22Rv1 (cell line): Measurements from ENCODE around the gene RRP12.
A peak's percentile ranks its signal among the peaks of the same experiment; 100 is the strongest.

Experiments used
- H3K27ac ChIP-seq: fragments of 450-650 bp; 2 replicates; pipeline ENCODE4 v1.5.1; 2017
- ZFX ChIP-seq: fragments of 450-650 bp; IDR thresholded peaks from 2 replicates; pipeline ENCODE4 v1.6.1; 2017; ENCODE audit warnings: antibody characterized with exemption, borderline replicate concordance
- TF ChIP-seq, protein P1 (sequence below): fragments of 450-650 bp; IDR thresholded peaks from 2 replicates; pipeline ENCODE4 v1.5.1; 2017; ENCODE audit warnings: mild to moderate bottlenecking

Gene RRP12

DNA sequence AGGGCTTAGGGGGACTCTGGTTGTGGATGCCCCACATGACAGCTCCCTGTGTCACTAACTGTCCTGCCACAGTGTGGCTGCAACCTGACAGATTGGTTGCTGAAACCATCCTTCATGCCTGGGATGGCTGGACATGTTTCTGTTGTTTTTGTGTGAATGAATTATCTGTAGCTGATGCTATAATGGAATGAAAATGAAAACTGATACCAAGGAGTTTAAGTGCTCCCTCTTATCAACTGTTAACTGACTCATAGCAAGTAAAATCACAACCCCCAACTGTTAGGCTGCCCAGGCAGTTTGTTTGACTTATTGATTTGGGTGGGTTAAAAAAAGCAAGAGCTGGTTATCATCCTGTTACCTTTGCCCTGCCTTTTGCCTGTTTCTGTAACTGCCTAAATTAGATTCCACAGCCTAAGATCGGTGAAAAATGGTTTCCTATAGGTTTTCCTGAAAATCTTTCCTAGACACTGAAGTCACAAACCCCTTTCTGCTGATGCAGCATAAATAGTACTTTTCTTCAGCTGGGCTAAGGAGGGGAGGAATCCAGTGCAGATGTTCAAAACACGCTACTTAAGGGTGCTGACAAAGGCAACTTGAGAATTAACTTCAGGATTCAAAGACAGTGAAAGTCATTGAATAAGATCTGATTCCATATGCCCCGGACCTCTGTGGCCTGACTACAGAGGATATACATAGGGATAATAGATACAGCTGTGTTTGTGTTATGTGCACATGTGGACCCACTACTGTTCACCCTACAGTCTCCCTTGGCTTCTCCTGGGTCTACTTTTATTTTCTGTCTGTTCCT, 72.3 kb downstream of the RRP12 start:
- TF ChIP-seq ZFX: no peak
- TF ChIP-seq, protein P1, sequence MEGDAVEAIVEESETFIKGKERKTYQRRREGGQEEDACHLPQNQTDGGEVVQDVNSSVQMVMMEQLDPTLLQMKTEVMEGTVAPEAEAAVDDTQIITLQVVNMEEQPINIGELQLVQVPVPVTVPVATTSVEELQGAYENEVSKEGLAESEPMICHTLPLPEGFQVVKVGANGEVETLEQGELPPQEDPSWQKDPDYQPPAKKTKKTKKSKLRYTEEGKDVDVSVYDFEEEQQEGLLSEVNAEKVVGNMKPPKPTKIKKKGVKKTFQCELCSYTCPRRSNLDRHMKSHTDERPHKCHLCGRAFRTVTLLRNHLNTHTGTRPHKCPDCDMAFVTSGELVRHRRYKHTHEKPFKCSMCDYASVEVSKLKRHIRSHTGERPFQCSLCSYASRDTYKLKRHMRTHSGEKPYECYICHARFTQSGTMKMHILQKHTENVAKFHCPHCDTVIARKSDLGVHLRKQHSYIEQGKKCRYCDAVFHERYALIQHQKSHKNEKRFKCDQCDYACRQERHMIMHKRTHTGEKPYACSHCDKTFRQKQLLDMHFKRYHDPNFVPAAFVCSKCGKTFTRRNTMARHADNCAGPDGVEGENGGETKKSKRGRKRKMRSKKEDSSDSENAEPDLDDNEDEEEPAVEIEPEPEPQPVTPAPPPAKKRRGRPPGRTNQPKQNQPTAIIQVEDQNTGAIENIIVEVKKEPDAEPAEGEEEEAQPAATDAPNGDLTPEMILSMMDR: no peak
- peak overlapping the region; percentile 81 for H3K27ac ChIP-seq

DNA sequence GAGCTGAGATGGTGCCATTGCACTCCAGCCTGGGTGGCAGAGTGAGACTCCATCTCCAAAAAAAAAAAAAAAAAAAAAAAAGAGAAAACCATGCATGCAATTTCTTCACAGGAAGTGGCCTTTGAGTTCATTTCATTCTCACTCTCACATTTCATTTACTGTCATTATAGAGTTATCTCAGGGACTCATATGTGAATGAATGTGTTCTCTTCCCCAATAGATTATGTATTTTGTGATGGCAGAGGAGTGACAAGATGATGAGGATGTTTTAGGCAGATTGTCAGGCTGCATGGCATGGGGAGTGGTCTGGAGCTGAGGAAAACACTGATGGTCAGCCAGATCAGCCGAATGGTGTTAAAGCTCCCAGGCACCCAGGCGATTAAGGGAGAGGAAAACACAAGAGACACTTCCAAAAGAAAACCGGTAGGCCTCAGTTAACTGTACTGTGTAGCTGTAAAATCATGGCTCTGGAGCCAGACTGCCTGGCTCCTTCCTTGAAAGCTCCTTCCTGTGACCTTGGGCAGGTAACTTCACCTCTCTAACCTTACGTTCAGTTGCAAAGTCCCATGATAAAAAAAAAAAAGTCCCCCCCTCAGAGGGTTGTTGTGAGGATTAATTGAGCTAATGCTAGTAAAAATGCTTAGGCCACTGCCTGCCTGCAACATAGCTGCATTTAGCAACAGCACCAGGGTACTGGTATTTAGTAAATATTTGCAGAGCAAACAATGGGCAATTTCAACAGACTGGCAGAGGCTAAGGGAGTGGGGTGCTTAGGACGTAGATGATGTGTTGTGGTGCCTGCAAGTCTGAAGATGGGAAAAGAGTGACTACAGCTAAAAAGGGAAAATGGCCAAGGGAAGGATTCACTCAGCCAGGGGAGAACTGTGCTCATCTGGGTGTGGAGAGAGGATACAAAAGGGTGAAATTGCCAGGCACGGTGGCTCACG, 73.5 kb downstream of the RRP12 start:
- TF ChIP-seq, protein P1: no peak
- no peak for TF ChIP-seq ZFX
- peak overlapping the region; percentile 81 for H3K27ac ChIP-seq

DNA sequence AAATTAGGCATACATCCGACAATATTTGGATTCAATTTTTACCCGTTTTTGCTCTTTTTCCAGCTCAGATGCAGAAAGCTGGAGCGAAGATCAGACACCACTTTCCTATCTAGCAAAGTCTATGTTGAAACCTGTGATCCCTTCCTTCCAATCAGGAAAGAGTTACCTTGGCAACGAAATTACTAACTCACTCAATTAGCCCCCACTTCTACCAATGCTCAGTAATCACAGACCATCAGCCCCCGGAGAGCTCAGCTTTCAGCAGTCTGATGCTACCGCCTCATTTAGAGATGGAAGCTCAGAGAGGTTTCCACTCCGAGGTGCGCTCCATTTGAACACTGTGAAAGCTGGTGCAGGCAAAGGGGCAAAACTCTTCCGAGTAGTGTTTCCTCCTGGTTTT, 75.4 kb downstream of the RRP12 start:
- TF ChIP-seq ZFX: no peak
- TF ChIP-seq, protein P1: no peak
- no peak overlapping the region for H3K27ac ChIP-seq

DNA sequence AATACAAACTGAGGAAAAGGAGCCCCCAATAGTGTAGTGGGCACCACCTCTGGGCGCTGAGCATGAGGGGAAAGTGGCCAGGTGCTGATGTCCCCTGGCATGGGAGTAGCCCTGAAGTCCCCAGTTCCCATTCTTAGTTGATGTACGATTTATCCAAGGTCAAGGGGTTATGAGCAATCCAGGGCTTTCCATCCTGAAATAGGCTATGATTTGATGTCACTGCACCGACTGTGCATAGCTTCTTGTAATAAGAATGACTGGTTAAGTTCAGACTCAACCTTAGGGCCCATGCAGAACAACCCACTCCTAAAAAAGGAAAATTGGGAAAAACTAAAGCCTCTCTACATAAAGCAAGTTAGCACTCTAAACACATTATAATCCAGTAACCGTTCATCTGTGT, 77.6 kb downstream of the RRP12 start:
- H3K27ac ChIP-seq: no peak overlapping the region
- TF ChIP-seq ZFX: no peak
- TF ChIP-seq, protein P1: no peak

DNA sequence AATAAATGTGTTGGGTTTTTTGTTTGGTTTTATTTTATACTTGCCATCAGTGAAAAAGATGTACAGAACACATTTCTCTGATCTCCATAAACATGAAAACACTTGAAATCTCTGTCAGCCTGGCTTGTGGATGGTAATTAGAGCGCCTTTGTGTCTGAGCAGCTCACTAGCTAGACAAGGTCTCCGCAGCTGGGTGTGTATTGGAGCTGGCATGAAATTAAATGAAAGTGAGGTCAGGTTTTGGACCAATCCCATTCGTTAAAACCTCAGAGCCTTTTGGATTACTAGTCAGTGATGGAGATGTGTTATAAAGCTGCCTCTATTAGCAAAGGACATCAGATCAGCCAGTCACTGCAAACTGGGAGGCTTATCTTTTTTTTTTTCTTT, 79.3 kb downstream of the RRP12 start:
- TF ChIP-seq, protein P1: no peak
- no peak for TF ChIP-seq ZFX
- H3K27ac ChIP-seq: no peak overlapping the region

DNA sequence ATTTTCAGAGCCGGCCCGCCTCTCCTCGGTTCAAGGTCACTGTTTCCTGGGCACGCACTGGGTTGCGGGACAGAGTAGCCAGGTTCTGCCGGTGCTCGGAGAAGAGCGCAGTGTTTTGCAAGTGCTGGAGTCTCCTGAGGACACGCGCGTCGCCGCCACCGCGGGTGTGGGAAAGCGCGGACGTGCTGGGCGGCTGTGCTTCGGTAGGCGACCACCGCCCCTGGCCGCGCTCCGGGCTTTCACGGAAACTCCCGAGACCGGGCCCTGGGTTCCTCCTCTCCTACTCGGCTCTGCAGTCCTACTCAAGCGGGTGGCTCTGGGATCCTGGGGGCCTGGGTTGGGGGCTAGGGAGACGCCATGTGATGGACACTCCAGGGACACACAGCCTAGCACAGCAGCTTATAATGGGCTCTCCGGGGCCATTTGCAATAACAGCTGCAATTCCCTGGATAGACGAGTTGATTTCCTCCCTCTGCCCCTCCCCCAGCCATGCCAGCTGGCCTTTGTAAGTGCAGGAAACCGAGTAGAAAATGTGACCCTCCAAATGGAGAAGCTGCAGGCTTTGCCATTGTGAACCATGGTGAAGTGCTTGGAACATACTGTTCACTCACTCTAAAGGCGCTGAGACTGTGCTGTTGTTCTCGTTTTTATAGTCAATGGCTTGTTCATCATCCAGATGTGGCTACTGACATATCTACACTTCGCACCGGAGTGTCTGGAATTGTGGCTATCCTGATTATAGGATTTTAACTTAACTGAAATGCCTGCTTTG, 79.9 kb downstream of the RRP12 start:
- no peak overlapping the region for H3K27ac ChIP-seq
- TF ChIP-seq, protein P1: no peak
- TF ChIP-seq ZFX: no peak
